HG02610 (cell line): Measurements from ENCODE around the gene ITSN1.

Experiments
- ATAC-seq: cut with Tn5 transposase; IDR thresholded peaks from one replicate; pipeline ENCODE4 v1.9.1; 2021; ENCODE audit warnings: mild to moderate bottlenecking, moderate library complexity; ENCODE audit not compliant: unreplicated experiment

ITSN1 gene

GRCh38 chr21:33829844-33830243, 187.5 kb downstream of the ITSN1 start:
- no peak for ATAC-seq

- no peak for ATAC-seq
Measured at GRCh38 chr21:33831962-33832659, 189.8 kb downstream of the ITSN1 start.

- no peak for ATAC-seq
Measured at GRCh38 chr21:33834801-33835500, 192.7 kb downstream of the ITSN1 start.

GRCh38 chr21:33835920-33836319, 193.6 kb downstream of the ITSN1 start:
- no peak for ATAC-seq

GRCh38 chr21:33836408-33836807, 194.1 kb downstream of the ITSN1 start:
- no peak for ATAC-seq

- no peak for ATAC-seq
Measured at GRCh38 chr21:33839167-33839716, 196.9 kb downstream of the ITSN1 start.

GRCh38 chr21:33839806-33840205, 197.5 kb downstream of the ITSN1 start:
- ATAC-seq: no peak

GRCh38 chr21:33840771-33841170, 198.5 kb downstream of the ITSN1 start:
- no peak for ATAC-seq

- ATAC-seq: no peak
Measured at GRCh38 chr21:33841561-33841960, 199.3 kb downstream of the ITSN1 start.

GRCh38 chr21:33843216-33843615, 200.9 kb downstream of the ITSN1 start:
- ATAC-seq: no peak

- no peak for ATAC-seq
Measured at GRCh38 chr21:33844104-33844889, 202.0 kb downstream of the ITSN1 start.

- no peak for ATAC-seq
Measured at GRCh38 chr21:33844890-33845205, 202.5 kb downstream of the ITSN1 start.

- ATAC-seq: no peak
Measured at GRCh38 chr21:33846141-33846540, 203.8 kb downstream of the ITSN1 start.

GRCh38 chr21:33847588-33848248, 205.4 kb downstream of the ITSN1 start:
- ATAC-seq: no peak

- ATAC-seq: no peak
Measured at GRCh38 chr21:33848249-33848953, 206.1 kb downstream of the ITSN1 start.

GRCh38 chr21:33849834-33850233, 207.5 kb downstream of the ITSN1 start:
- no peak for ATAC-seq

GRCh38 chr21:33850401-33850800, 208.1 kb downstream of the ITSN1 start:
- ATAC-seq: no peak

- ATAC-seq: no peak
Measured at GRCh38 chr21:33850985-33851384, 208.7 kb downstream of the ITSN1 start.

- ATAC-seq: no peak
Measured at GRCh38 chr21:33852485-33852884, 210.2 kb downstream of the ITSN1 start.

- no peak for ATAC-seq
Measured at GRCh38 chr21:33854604-33855003, 212.3 kb downstream of the ITSN1 start.
